ENCODE measurements around the gene KDM3B. TPM values are rescaled to one million over a fixed set of nuclear protein-coding genes. Genes with fewer than 3 reads are reported as not detected.

The KDM3B gene
- total and polyA plus RNA-seq, 5 donors = 22.8 to 56.3 (median 46.7) TPM

DNA sequence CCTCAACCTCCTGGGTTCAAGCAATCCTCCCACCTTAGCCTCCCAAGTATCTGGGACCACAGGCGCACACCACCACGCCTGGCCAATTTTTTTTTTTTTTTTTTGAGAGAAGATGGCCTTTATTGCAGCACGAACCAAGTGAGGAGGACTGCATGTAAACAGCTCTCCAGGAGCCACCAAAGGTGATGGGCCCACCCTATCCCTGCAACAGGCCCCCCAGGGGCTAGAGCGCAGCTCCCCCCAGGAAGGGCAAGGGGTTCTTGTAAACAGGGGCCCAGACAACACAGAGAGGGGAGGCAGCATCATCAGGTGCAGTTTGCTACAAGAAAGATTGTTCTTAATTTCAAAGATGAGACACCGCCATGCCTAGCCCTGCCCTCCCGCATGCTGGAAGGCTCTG lies 100.2 kb downstream of the KDM3B start:
- H3K4me3 ChIP-seq (ENCODE audit: low read length) = no peak overlapping the region
- H3K4me1 ChIP-seq (ENCODE audit: control insufficient read depth, insufficient read depth, low read length) = no peaks in the 10 kb centered on the region
- no peaks in the 10 kb centered on the region for H3K27me3 ChIP-seq (ENCODE audit: control insufficient read depth, insufficient read depth)
- no peak overlapping the region for H3K27ac ChIP-seq (ENCODE audit: low read length)
- H3K9me3 ChIP-seq (ENCODE audit: control insufficient read depth, low read length) = no peaks in the 10 kb centered on the region
- WGBS = 95% methylated on average over 6 of the region's 6 CpGs
- no peak for DNase-seq
- intact Hi-C loops (cut with DNase I) = loop anchor here in 3 of 4 donors (2.0 to 5.0 kb wide), 2 partner anchors 50 kb away; no protein-coding TSS in a partner anchor
- no peak for ATAC-seq

DNA sequence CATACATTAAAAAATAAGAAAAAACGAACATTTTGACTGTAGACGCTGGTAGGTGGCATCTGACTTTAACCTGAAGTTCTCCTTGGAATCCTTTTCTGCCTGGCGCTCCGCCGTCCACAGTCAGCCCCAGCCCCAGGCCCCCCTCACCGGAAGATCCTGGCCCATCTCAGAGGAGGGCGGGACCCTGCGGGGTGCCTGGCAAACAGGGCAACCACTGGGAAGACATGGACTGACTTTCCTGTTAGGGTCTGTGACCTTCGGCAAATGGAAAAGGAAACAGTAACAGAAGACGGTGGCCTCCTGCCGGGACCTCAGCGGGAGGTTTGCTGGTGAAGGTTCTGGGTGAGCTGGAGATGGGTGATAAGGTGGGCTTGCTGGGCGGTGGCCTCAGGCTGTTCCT lies 101.1 kb downstream of the KDM3B start:
- Histone ChIP-seq H3K27me3 (ENCODE audit: control insufficient read depth, insufficient read depth) (no peaks in the 10 kb centered on the region), H3K4me1 (ENCODE audit: control insufficient read depth, insufficient read depth, low read length) (peaks cover 6% of the 10 kb centered on the region), H3K9me3 (ENCODE audit: control insufficient read depth, low read length) (no peaks in the 10 kb centered on the region), H3K4me3 (ENCODE audit: low read length) (no peak overlapping the region), H3K27ac (ENCODE audit: low read length) (no peak overlapping the region)
- 89% methylated on average over 13 of the region's 13 CpGs for WGBS
- ATAC-seq (no peak), DNase-seq (peak in 1 of 3 donors; percentile 40)
- intact Hi-C loops (cut with DNase I) = loop anchor here in 3 of 4 donors (2.0 to 5.0 kb wide), 2 partner anchors 49 kb away; no protein-coding TSS in a partner anchor

DNA sequence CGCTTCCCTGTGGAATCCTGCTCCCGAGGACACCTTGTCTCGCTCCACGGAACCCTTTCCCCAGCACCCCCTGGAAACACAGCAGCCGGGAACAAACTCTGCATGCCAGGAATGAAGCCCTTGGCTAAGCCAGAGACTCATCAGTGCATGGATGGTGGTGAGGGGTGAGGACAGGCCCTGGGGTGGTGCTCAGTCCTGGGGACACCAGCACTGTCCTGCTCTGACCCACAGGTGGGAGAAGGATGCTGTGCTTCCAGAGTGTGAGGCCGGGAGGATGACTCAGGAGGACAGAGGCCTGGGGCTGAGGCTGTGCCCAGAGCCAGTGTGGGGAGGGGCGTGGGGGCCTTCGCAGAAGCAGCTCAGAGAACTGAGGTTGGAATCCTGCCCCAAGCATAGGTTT lies 101.6 kb downstream of the KDM3B start:
- Histone ChIP-seq H3K9me3 (ENCODE audit: control insufficient read depth, low read length) (no peaks in the 10 kb centered on the region), H3K4me1 (ENCODE audit: control insufficient read depth, insufficient read depth, low read length) (peaks cover 8% of the 10 kb centered on the region), H3K27ac (ENCODE audit: low read length) (no peak overlapping the region), H3K27me3 (ENCODE audit: control insufficient read depth, insufficient read depth) (no peaks in the 10 kb centered on the region), H3K4me3 (ENCODE audit: low read length) (no peak overlapping the region)
- intact Hi-C loops (cut with DNase I) = loop anchor here in 2 of 4 donors (5.0 kb wide), 1 partner anchor 48 kb away; no protein-coding TSS in a partner anchor
- ATAC-seq (no peak), DNase-seq (no peak)
- 91% methylated on average over 8 of the region's 8 CpGs for WGBS

DNA sequence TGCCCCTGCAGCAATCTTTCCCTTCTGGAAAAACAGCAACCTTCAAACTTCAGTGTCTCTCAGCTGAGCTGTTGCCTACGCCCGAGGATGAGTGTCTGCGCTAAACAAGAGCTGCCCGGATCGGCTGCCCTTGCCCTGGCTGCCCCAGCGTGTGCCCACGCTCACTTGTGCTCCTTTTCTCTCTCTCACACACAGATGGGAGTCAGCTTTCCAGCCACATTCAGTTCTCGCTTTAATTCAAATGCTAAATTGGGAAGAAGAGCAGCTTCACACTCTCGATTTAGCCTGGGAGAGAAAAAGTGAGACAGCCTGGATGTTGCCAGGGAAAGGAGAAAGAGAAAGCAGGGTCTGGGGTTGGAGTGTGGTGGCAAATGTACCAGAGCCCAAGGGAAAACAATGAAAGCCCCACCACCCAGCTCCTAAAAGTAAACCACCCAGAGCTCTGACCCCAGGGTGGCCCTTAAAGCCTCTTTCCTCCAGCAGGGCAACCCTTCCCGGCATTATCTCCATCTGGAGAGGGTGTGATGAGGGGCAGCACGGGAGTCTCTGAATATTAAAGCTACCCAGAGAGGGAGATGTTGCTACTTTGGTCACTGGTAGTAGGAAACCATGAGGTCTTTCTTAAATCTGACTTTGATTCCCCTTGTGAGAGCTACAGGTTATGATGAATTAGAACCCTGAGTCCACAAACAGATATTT lies 102.9 kb downstream of the KDM3B start:
- intact Hi-C loops (cut with DNase I) = no loop called here
- 68% methylated on average over 11 of the region's 11 CpGs for WGBS
- DNase-seq = peak in 1 of 3 donors; percentile 25
- no peaks in the 10 kb centered on the region for H3K27me3 ChIP-seq (ENCODE audit: control insufficient read depth, insufficient read depth)
- H3K27ac ChIP-seq (ENCODE audit: low read length) = no peak overlapping the region
- H3K4me3 ChIP-seq (ENCODE audit: low read length) = no peak overlapping the region
- ATAC-seq = no peak
- H3K4me1 ChIP-seq (ENCODE audit: control insufficient read depth, insufficient read depth, low read length) = peaks cover 8% of the 10 kb centered on the region
- H3K9me3 ChIP-seq (ENCODE audit: control insufficient read depth, low read length) = no peaks in the 10 kb centered on the region

DNA sequence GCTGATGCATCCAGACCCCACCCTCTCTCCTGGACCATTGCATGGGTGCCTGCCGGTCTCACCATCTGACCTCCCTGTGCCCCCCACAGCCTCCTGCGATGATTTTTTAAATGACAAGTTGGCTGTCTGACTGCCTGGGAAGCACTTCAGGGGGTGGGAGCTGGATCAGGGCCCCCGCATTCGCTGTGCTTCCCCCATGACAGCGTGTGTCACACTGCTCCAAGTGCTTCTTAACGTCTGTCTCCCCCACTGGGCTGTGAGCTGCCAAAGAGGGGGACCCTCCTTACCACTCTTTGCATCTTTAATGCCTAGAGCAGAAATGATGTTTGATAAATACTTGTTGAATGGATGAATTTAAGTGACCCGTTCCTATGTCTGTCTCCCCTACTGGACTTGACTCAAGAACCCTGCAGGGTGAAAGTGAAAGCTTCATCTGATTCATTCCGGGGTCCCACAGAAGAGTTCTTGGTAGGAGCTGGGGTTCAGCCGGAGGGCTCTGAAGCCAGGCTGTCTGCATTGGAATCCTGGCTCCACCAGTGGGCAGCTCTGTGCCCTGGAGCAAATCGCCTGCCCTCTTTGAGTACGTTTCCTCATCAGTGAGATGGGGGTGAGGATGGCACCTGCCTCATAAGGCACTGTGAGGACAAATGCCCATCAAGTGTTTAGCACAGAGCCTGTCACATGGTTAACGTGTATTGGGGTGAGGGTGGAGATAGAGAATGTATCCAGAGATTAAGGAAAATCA lies 105.2 kb downstream of the KDM3B start:
- no peaks in the 10 kb centered on the region for H3K27me3 ChIP-seq (ENCODE audit: control insufficient read depth, insufficient read depth)
- H3K27ac ChIP-seq (ENCODE audit: low read length) = no peak overlapping the region
- H3K4me3 ChIP-seq (ENCODE audit: low read length) = no peak overlapping the region
- ATAC-seq = no peak
- H3K9me3 ChIP-seq (ENCODE audit: control insufficient read depth, low read length) = no peaks in the 10 kb centered on the region
- WGBS = 53% methylated on average over 12 of the region's 12 CpGs
- peak in 1 of 3 donors; percentile 44 for DNase-seq
- intact Hi-C loops (cut with DNase I) = no loop called here
- H3K4me1 ChIP-seq (ENCODE audit: control insufficient read depth, insufficient read depth, low read length) = peaks cover 8% of the 10 kb centered on the region

DNA sequence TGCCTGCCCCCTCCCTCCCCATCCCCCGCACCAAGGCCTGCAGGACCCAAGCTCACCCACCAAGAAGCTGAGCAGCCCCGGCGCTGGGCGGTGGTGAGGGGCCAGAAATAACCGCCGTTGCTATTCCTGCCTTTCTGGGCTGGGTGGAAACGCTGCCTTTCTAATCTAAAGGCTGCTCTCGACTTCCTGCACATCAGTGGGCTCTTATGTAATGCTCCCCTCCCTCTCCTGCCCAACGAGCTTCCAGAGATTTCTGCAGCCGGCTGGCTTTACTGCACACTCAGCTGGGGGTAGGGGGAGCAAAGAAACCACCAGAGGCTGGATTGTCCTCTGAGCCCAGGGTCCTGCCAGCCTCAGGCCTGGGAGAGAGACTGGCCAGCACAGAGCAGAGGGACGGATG lies 105.9 kb downstream of the KDM3B start:
- no peak overlapping the region for H3K4me3 ChIP-seq (ENCODE audit: low read length)
- no peaks in the 10 kb centered on the region for H3K27me3 ChIP-seq (ENCODE audit: control insufficient read depth, insufficient read depth)
- H3K27ac ChIP-seq (ENCODE audit: low read length) = no peak overlapping the region
- intact Hi-C loops (cut with DNase I) = no loop called here
- ATAC-seq (peak; percentile 20 to 45), DNase-seq (peak in 1 of 3 donors; percentile 64)
- H3K4me1 ChIP-seq (ENCODE audit: control insufficient read depth, insufficient read depth, low read length) = peaks cover 9% of the 10 kb centered on the region
- 10% methylated on average over 11 of the region's 11 CpGs for WGBS
- no peaks in the 10 kb centered on the region for H3K9me3 ChIP-seq (ENCODE audit: control insufficient read depth, low read length)

DNA sequence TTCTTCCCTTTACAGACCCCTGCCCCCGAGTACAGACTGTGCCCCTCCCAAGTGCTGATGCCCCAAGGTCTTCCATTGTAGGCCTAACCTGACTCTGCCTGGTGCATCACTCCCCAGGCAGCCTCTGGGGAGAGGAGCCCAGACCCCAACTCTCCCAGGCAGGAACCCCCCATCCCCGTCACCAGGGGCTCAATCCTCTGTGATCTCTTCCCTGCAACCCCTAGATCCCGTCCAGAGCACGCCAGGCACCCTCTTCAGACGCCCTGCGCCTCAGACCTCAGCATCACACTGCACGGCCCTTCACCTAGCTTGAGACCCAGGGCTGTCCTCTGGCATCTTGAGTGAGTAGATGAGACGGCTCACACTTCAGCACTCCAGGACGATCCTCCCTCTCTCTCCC lies 106.4 kb downstream of the KDM3B start:
- DNase-seq = no peak
- intact Hi-C loops (cut with DNase I) = no loop called here
- no peak overlapping the region for H3K27ac ChIP-seq (ENCODE audit: low read length)

DNA sequence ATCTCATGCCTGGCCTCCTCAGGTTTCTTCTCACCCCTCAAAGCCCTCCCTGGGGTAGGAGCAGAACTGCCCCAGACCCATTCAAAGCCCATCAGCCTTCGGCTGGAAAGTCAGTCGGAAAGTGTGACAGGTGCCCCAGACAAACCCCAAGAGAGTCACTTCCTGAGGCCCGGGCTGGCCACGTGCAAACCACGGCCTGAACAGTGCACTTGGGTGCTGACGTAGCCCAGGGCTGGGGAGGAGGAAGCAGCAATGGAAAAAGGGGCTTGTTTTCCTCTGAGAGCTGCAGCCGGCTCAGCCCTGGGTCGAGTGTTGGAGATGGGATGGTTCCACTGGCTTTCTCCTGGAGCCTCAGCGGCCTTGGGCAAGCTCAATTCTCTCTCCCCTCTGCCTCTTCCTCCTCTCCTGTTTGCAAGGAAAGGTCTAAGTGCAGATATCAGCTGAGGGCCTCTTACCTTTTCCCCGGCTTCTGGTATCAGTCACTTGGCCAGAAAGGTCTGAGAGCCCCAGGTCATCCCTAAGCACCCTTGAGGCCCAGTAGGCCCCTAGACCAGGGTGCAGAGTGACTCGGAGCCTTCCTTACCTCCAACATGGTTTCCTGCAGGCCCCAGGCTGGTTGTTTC lies 106.9 kb downstream of the KDM3B start:
- no peak overlapping the region for H3K4me3 ChIP-seq (ENCODE audit: low read length)
- H3K27ac ChIP-seq (ENCODE audit: low read length) = no peak overlapping the region
- no peaks in the 10 kb centered on the region for H3K27me3 ChIP-seq (ENCODE audit: control insufficient read depth, insufficient read depth)
- intact Hi-C loops (cut with DNase I) = no loop called here
- ATAC-seq (peak in 1 of 2 donors; percentile 34), DNase-seq (peak; percentile 64 to 83 (median 79))
- peaks cover 10% of the 10 kb centered on the region for H3K4me1 ChIP-seq (ENCODE audit: control insufficient read depth, insufficient read depth, low read length)
- no peaks in the 10 kb centered on the region for H3K9me3 ChIP-seq (ENCODE audit: control insufficient read depth, low read length)
- WGBS = 64% methylated on average over 11 of the region's 11 CpGs

More for the DNA sequence above, 106.4 kb downstream of the KDM3B start:
- peaks cover 10% of the 10 kb centered on the region for H3K4me1 ChIP-seq (ENCODE audit: control insufficient read depth, insufficient read depth, low read length)
- no peaks in the 10 kb centered on the region for H3K27me3 ChIP-seq (ENCODE audit: control insufficient read depth, insufficient read depth)
- H3K4me3 ChIP-seq (ENCODE audit: low read length) = no peak overlapping the region
- H3K9me3 ChIP-seq (ENCODE audit: control insufficient read depth, low read length) = no peaks in the 10 kb centered on the region
- WGBS = 72% methylated on average over 9 of the region's 9 CpGs
- no peak for ATAC-seq

DNA sequence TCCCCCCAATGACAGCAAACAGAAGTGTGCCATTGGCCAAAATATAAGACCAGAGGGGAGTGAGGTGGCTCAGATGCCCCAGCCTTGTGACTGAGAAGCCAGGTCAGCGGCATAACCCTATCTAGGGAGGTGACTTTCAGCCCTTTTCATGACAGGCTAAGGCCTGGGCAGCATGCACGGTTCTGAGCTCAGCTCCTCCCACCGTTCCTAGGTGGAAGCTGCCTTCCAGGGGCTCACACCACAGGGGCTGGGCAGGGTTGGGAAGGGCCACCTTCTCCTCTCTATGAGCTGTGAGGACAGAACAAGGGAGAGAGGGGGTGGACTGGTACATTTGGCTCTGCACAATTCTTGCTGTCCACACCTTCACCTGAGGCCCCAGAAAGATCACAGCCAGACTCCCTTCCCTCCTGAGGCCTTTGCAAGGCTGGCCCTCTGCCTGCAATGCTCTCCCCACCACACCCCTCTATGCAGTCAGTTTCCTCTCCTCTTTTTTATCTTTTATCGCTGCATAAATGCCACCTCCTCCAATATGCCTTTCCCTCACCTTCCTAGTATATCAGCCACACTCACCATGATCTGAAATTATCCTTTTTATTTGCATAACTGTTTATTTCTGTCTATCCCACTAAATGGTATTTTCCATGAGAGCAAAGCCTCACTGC lies 107.7 kb downstream of the KDM3B start:
- no peak overlapping the region for H3K27ac ChIP-seq (ENCODE audit: low read length)
- no peak overlapping the region for H3K4me3 ChIP-seq (ENCODE audit: low read length)
- no peaks in the 10 kb centered on the region for H3K27me3 ChIP-seq (ENCODE audit: control insufficient read depth, insufficient read depth)
- ATAC-seq (no peak), DNase-seq (no peak)
- 68% methylated on average over 4 of the region's 4 CpGs for WGBS
- no peaks in the 10 kb centered on the region for H3K9me3 ChIP-seq (ENCODE audit: control insufficient read depth, low read length)
- intact Hi-C loops (cut with DNase I) = loop anchor here in 1 of 4 donors (10.0 kb wide), 1 partner anchor 85 kb away; the partner anchor contains the start of gene ETF1
- H3K4me1 ChIP-seq (ENCODE audit: control insufficient read depth, insufficient read depth, low read length) = peaks cover 10% of the 10 kb centered on the region

DNA sequence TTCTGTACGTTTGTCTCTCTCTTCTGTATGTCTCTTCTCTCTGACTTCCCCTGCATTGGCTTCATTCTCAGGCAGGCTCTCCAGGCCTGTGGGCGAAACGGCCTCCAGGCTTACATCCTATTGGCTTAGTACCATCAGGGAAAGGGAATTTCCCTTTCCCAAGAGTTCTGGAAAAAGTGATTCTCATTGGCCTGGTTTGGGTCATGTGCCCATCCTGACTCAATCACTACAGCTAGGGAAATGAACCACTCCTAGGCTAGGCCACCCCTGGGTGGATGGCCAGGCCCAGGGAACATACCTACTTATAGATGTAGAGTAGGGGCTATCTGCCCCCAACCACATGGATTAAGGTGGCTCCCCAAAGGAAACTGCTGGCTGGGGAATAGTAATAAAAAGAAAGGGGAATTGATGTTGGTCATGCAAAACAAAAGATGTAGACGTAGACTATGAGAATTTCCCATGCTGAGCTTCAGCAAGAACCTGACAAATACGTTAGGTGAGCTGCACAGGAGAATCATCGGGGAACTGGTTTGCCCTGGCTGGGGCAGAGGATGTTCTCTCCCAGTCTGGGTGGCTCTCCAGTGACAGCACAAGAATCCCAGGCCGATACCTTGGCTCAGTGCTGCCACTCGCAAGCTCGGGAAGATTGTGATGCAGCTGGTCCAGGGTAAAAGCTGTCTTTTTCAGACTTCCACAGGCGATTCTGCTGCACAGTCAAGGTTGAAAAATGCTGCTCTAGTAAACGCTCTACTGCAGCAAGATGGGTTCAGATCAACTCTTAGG lies 109.0 kb downstream of the KDM3B start:
- no peak overlapping the region for H3K4me3 ChIP-seq (ENCODE audit: low read length)
- peaks cover 10% of the 10 kb centered on the region for H3K4me1 ChIP-seq (ENCODE audit: control insufficient read depth, insufficient read depth, low read length)
- no peaks in the 10 kb centered on the region for H3K27me3 ChIP-seq (ENCODE audit: control insufficient read depth, insufficient read depth)
- H3K9me3 ChIP-seq (ENCODE audit: control insufficient read depth, low read length) = no peaks in the 10 kb centered on the region
- peak; percentile 50 to 59 (median 58) for DNase-seq
- H3K27ac ChIP-seq (ENCODE audit: low read length) = no peak overlapping the region
- intact Hi-C loops (cut with DNase I) = loop anchor here in 1 of 4 donors (10.0 kb wide), 1 partner anchor 83 kb away; the partner anchor contains the start of gene ETF1
- no peak for ATAC-seq
- WGBS = 72% methylated on average over 11 of the region's 11 CpGs
